ENCODE measurements around the gene FAF1.

DNA sequence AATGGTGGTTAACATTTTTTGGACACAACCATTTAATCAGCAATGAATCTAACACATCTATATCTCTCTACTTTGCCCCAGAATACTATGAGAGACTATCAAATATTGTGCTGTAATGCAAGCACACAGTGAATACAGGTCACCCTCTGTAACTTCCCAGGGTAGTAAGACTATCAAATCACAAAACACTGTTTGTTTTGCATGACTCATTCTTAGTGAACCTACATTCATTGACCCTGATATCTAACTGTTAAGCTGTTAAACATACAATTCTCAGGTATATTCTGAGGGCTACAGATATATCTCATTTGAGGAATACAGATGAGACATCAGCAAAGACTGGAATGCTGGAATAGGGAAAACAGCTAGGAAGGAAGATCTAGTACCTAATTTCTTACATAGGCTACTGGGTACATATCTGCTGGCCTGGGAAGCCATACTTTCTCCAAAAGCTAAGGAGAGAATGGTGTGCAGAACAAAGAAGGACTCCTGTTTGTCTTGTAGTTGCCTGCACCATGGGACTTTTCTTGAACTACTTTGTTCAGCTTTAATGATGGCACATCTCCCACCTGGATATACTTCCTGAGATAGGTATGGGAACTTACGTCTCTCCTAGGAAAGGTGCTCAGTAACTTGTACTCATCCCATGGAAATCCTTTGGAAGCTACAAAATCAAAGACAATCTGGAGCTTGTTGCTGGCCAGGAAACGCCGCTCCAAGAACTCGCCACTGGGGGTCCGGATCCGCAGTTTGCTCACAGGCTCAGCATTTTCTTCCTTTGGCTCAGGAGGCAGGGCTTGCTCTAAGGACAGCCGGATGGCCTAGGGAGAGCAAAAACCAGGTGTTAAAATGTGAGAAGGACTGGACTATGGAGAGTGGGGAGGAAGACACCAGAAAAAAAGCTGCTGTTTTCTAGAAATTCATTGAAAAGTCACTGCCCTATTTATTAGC, 484.9 kb downstream of the FAF1 start:
- TF ChIP-seq, protein P1, sequence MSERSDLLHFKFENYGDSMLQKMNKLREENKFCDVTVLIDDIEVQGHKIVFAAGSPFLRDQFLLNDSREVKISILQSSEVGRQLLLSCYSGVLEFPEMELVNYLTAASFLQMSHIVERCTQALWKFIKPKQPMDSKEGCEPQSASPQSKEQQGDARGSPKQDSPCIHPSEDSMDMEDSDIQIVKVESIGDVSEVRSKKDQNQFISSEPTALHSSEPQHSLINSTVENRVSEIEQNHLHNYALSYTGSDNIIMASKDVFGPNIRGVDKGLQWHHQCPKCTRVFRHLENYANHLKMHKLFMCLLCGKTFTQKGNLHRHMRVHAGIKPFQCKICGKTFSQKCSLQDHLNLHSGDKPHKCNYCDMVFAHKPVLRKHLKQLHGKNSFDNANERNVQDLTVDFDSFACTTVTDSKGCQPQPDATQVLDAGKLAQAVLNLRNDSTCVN (tag by site-specific recombination; optimal IDR thresholded peaks at IDR 0.05) = no peak
- TF ChIP-seq, protein P2, sequence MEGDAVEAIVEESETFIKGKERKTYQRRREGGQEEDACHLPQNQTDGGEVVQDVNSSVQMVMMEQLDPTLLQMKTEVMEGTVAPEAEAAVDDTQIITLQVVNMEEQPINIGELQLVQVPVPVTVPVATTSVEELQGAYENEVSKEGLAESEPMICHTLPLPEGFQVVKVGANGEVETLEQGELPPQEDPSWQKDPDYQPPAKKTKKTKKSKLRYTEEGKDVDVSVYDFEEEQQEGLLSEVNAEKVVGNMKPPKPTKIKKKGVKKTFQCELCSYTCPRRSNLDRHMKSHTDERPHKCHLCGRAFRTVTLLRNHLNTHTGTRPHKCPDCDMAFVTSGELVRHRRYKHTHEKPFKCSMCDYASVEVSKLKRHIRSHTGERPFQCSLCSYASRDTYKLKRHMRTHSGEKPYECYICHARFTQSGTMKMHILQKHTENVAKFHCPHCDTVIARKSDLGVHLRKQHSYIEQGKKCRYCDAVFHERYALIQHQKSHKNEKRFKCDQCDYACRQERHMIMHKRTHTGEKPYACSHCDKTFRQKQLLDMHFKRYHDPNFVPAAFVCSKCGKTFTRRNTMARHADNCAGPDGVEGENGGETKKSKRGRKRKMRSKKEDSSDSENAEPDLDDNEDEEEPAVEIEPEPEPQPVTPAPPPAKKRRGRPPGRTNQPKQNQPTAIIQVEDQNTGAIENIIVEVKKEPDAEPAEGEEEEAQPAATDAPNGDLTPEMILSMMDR (tag by site-specific recombination; IDR thresholded peaks at IDR 0.05) = no peak
- no peak for TF ChIP-seq ZNF768 (tag by site-specific recombination; IDR thresholded peaks at IDR 0.05)
- no peak for TF ChIP-seq ZNF660 (tag by site-specific recombination; IDR thresholded peaks at IDR 0.05)
- no peak for TF ChIP-seq ZNF274 (IDR thresholded peaks at IDR 0.05; ENCODE audit: low read length)
- TF ChIP-seq ZNF274 (tag by site-specific recombination; IDR thresholded peaks at IDR 0.05; ENCODE audit: borderline replicate concordance) = no peak
- TF ChIP-seq ZNF747 (tag by site-specific recombination; IDR thresholded peaks at IDR 0.05) = no peak
- TF ChIP-seq ZNF16 (tag by site-specific recombination; IDR thresholded peaks at IDR 0.05; ENCODE audit: low read depth) = no peak
- TF ChIP-seq ZNF114 (tag by site-specific recombination; IDR thresholded peaks at IDR 0.05) = no peak
- TF ChIP-seq ZNF146 (tag by site-specific recombination; IDR thresholded peaks at IDR 0.05) = no peak
- TF ChIP-seq, protein P3, sequence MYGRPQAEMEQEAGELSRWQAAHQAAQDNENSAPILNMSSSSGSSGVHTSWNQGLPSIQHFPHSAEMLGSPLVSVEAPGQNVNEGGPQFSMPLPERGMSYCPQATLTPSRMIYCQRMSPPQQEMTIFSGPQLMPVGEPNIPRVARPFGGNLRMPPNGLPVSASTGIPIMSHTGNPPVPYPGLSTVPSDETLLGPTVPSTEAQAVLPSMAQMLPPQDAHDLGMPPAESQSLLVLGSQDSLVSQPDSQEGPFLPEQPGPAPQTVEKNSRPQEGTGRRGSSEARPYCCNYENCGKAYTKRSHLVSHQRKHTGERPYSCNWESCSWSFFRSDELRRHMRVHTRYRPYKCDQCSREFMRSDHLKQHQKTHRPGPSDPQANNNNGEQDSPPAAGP (tag by site-specific recombination; IDR thresholded peaks at IDR 0.05) = no peak

Data from HEK293 (cell line).